C4-2B (cell line): ENCODE results near the gene THOC3.
"Not testable (repeated sequence)": the region's sequence is repeated elsewhere in the genome, so short reads cannot be mapped to it uniquely, and the experiment has no call there.

Experiments used
- CTCF ChIP-seq: fragments of 450-650 bp; conservative IDR thresholded peaks from 2 replicates; pipeline ENCODE4 v1.5.1; 2017; ENCODE audit warnings: mild to moderate bottlenecking
- ZFX ChIP-seq: fragments of 450-650 bp; IDR thresholded peaks from 2 replicates; pipeline ENCODE4 v1.6.1; 2017

GRCh38 chr5:175962329-175962728 lies 5.8 kb downstream of the THOC3 start:
- TF ChIP-seq CTCF, ZFX: not testable (repeated sequence)
